Fibroblast of mammary gland (primary cell): ENCODE data around the gene POU6F2.

Experiments
- DNase-seq: peaks from one replicate; pipeline ENCODE4 v3.0.0-alpha.2; 2010; ENCODE audit warnings: low read depth
- H3K4me3 ChIP-seq: 2 replicates; pipeline ENCODE4 v1.5.1; 2011; ENCODE audit warnings: low read depth, mild to moderate bottlenecking, low read length, moderate library complexity; ENCODE audit not compliant: control insufficient read depth
- TF ChIP-seq, protein P1 (sequence below): conservative IDR thresholded peaks from 2 replicates; pipeline ENCODE4 v1.5.1; 2011; ENCODE audit warnings: low read depth, low read length, inconsistent platforms; ENCODE audit not compliant: control insufficient read depth, insufficient read depth

The POU6F2 gene

DNA sequence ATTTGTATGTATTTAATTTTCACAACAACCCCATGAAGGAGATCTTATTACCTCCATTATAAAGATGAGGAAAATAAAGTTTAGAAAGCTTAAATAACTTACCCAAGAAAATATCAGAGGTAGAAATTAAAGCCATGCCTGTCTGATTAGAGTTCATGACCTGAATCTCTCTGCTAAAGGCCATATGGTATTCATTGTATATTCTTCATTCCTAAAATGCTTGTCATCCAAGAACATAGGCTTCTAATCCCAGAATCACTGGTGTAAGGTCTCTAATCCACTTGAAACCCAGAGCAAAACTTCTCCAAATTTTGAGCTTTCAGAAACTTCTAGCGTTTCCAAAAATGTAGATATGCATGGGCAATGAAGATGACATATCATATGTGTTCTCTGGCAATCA lies 516.2 kb downstream of the POU6F2 start:
- H3K4me3 ChIP-seq, result no peak overlapping the region
- peak; percentile 12 for DNase-seq
- TF ChIP-seq, protein P1, sequence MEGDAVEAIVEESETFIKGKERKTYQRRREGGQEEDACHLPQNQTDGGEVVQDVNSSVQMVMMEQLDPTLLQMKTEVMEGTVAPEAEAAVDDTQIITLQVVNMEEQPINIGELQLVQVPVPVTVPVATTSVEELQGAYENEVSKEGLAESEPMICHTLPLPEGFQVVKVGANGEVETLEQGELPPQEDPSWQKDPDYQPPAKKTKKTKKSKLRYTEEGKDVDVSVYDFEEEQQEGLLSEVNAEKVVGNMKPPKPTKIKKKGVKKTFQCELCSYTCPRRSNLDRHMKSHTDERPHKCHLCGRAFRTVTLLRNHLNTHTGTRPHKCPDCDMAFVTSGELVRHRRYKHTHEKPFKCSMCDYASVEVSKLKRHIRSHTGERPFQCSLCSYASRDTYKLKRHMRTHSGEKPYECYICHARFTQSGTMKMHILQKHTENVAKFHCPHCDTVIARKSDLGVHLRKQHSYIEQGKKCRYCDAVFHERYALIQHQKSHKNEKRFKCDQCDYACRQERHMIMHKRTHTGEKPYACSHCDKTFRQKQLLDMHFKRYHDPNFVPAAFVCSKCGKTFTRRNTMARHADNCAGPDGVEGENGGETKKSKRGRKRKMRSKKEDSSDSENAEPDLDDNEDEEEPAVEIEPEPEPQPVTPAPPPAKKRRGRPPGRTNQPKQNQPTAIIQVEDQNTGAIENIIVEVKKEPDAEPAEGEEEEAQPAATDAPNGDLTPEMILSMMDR, result no peak

DNA sequence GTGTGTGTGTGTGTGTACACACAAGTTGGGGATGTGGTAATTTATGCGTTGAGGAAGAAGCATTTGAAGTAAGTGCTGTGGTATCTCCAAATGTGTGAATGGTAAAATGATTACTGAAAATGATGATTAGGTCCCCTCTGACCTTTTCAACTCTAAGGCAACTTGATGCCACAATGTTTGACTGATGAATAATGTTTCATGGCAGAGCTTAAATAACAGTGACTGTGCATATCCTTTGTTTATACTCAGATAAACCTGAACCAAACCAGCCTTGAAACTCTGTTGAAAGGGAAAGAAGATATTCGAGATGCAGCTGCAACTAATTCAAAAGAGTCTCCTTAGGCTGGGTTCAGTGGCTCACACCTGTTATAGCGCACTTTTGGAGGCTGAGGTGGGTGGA lies 523.6 kb downstream of the POU6F2 start:
- no peak for DNase-seq
- no peak overlapping the region for H3K4me3 ChIP-seq
- TF ChIP-seq, protein P1, result no peak

DNA sequence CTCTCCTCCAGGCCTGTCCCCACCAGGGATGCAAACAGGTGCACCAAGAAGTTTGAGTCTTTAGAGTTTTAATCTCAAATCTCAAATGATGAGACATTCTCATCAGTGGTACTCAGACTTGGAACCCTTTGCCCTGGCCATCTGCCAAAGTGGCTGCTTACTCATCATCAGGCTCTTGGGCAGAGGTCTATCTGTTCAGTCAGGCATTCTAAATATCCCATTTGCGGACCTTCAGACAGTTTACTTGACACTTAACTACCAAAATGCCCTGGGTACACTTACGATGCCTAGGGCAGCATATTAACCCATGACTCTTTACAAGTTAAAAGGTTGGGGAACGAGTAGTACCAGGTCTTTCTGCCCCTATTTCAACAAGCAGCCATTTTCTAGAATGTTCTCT lies 527.3 kb downstream of the POU6F2 start:
- H3K4me3 ChIP-seq, result no peak overlapping the region
- TF ChIP-seq, protein P1, result no peak
- DNase-seq, result peak; percentile 77

DNA sequence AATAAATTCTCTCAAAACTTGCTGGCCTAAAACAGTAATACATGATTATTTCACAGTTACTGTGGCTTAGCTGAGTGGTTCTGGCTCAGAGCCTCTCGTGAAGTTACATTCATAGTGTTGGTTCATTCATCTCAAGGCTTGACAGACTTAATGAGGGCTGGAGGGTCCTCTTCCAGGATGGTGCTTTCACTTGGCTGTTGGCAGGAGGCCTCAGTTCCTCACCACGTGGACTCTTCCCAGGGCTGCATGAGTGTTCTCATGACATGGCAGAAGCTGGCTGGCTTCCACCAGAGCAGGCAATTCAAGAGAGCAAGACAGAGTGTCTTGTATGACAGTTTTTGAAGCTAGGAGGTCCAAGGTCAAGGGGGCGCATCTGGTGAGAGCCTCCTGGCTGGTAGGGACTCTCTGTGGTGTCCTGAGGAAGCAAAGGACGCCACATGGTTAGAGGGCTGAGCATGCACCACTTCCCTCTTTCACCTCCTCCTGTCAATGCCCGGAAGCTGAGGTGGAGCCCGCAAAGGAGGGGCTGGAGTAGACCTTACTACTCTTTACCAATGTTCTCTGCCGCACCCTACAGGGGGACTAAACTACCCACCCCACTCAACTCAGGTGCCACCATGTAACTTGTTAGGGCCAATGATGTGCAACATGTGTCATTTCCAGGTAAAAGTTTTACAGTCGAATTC lies 530.3 kb downstream of the POU6F2 start:
- peak; percentile 60 for DNase-seq
- H3K4me3 ChIP-seq, result no peak overlapping the region
- TF ChIP-seq, protein P1, result no peak

DNA sequence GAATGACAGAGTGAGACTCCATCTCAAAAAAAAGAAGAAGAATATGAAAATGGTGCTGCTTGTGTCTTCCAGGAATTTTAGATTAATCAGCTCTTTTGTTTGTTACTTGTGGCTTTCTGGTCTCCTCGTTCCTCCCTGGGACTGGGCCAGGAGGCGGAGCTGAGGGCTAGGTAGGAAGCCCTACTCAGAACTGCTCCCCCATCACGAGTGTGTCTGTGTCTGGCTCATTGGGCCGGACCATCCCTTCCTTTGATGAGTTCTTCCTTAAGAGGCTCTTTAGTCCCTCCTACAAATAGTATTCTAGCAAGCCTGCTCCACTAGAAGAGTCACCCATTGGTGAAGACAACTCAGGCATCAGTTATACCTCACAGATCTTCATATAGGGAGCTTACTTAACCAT lies 531.7 kb downstream of the POU6F2 start:
- TF ChIP-seq, protein P1, result no peak
- H3K4me3 ChIP-seq, result no peak overlapping the region
- DNase-seq, result no peak

DNA sequence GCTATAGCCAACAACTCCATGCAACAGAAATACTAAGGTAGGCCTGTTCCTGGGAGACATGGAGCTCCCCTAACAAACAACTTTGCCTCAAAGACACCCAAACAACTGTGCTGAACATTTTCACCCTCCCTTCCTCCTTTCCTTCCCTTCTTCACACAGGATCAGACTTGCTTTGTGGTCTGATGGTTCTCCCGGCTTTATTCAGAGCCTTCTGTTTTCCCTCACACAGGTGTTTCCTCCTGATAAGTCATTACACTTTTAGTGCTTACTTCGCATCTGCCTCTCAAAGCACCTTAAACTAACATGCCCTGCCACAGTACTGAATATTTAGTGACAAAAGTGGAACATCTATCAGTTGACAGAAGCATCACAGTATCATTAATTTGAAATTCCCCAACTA lies 532.2 kb downstream of the POU6F2 start:
- no peak for DNase-seq
- TF ChIP-seq, protein P1, result no peak
- H3K4me3 ChIP-seq, result no peak overlapping the region

DNA sequence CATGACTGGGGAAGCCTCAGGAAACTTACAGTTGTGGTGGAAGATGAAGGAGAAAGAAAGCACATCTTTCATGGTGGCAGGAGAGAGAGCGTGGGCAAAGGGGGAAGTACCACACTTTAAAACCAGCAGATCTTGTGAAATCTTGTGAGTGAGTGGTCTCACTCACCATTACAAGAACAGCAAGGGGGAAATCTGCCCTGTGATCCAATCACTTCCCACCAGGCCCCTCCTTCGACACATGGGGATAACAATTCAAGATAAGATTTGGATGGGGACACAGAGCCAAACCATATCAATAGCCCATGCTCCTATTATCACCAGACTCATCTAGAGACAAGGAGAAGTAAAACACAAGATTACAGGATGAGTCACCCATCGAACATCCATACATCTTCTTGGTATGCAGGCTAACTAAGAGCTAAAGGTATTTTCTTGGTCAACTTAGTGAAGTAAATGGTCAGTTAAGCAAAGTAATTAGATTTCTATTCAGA lies 533.2 kb downstream of the POU6F2 start:
- TF ChIP-seq, protein P1, result no peak
- peak; percentile 29 for DNase-seq
- H3K4me3 ChIP-seq, result no peak overlapping the region
